Gastroesophageal sphincter (tissue), 3 donors: ENCODE measurements around the gene ZNF829.

ENCODE experiments used
- CTCF ChIP-seq, 4 experiments: fragments of 200-600 bp in 2 of 4; fragments of 450-650 bp in 2 of 4; sonication (generic) in 1 of 4; IDR thresholded peaks; one replicate each; pipeline ENCODE4 v1.5.1; 2017 to 2019; ENCODE audit warnings: antibody characterized with exemption in 4 of 4, mild to moderate bottlenecking in 2 of 4, moderate library complexity in 2 of 4
- POLR2A ChIP-seq, 2 donors: fragments of 450-650 bp; IDR thresholded peaks; one replicate each; pipeline ENCODE4 v1.6.1; 2017; ENCODE audit warnings: antibody characterized with exemption in 2 of 2, mild to moderate bottlenecking in 2 of 2, moderate library complexity in 1 of 2
- POLR2AphosphoS5 ChIP-seq: sonication (generic); formaldehyde crosslinking; IDR thresholded peaks from one replicate; pipeline ENCODE4 v1.6.1; 2017; ENCODE audit warnings: antibody characterized with exemption

- TF ChIP-seq POLR2A (IDR thresholded peaks at IDR 0.05) (no peak), POLR2AphosphoS5 (no peak), CTCF (IDR thresholded peaks at IDR 0.05) (no peak)
Measured at GRCh38 chr19:36898422-36898821, 17.7 kb downstream of the ZNF829 start.
